Muscle layer of duodenum (tissue), 2 donors: Measurements from ENCODE around the gene QRFP.
A peak's percentile ranks its signal among the peaks of the same experiment; 100 is the strongest.

Experiments
- H3K27ac ChIP-seq: one replicate; pipeline ENCODE4 v1.7.0; 2013; ENCODE audit warnings: mild to moderate bottlenecking, low read length
- H3K27me3 ChIP-seq: one replicate; pipeline ENCODE4 v1.7.0; 2013; ENCODE audit warnings: low read depth, mild to moderate bottlenecking, control low read depth, low read length
- H3K36me3 ChIP-seq, 2 donors: one replicate each; pipeline ENCODE4 v1.7.0; 2013; ENCODE audit warnings: low read length in 2 of 2, control low read depth in 1 of 2, mild to moderate bottlenecking in 1 of 2; ENCODE audit not compliant: insufficient read depth in 2 of 2, control insufficient read depth in 1 of 2
- H3K4me1 ChIP-seq, 2 donors: one replicate each; pipeline ENCODE4 v1.7.0; 2013; ENCODE audit warnings: low read length in 2 of 2, mild to moderate bottlenecking in 2 of 2, control low read depth in 1 of 2, moderate library complexity in 1 of 2; ENCODE audit not compliant: insufficient read depth in 2 of 2, control insufficient read depth in 1 of 2
- H3K4me3 ChIP-seq, 2 donors: one replicate each; pipeline ENCODE4 v1.7.0; 2013; ENCODE audit warnings: low read length in 2 of 2, low read depth in 1 of 2, mild to moderate bottlenecking in 1 of 2
- H3K9me3 ChIP-seq, 2 donors: one replicate each; pipeline ENCODE4 v1.7.0; 2013; ENCODE audit warnings: low read length in 2 of 2, control low read depth in 1 of 2, mild to moderate bottlenecking in 1 of 2; ENCODE audit not compliant: control insufficient read depth in 1 of 2
- donor health status: healthy.

Gene QRFP

GRCh38 chr9:130883479-130883878 lies 13.1 kb downstream of the QRFP start:
- H3K9me3 ChIP-seq, result no peaks in the 10 kb centered on the region
- no peak overlapping the region for H3K27ac ChIP-seq
- H3K27me3 ChIP-seq, result no peaks in the 10 kb centered on the region
- H3K4me1 ChIP-seq, result peaks cover 0 to 29% of the 10 kb centered on the region in 2 donors
- no peak overlapping the region for H3K4me3 ChIP-seq
- H3K36me3 ChIP-seq, result peaks cover 72 to 100% of the 10 kb centered on the region in 2 donors

GRCh38 chr9:130882696-130883225 lies 13.9 kb downstream of the QRFP start:
- Histone ChIP-seq H3K27ac (no peak overlapping the region), H3K9me3 (no peaks in the 10 kb centered on the region), H3K27me3 (no peaks in the 10 kb centered on the region), H3K4me3 (no peak overlapping the region), H3K36me3 (peaks cover 70 to 99% of the 10 kb centered on the region in 2 donors), H3K4me1 (peaks cover 0 to 28% of the 10 kb centered on the region in 2 donors)

GRCh38 chr9:130881516-130881915 lies 15.1 kb downstream of the QRFP start:
- H3K27ac ChIP-seq, result no peak overlapping the region
- H3K27me3 ChIP-seq, result no peaks in the 10 kb centered on the region
- H3K4me3 ChIP-seq, result no peak overlapping the region
- H3K36me3 ChIP-seq, result peaks cover 60 to 86% of the 10 kb centered on the region in 2 donors
- no peaks in the 10 kb centered on the region for H3K9me3 ChIP-seq
- peaks cover 0 to 16% of the 10 kb centered on the region in 2 donors for H3K4me1 ChIP-seq

DNA sequence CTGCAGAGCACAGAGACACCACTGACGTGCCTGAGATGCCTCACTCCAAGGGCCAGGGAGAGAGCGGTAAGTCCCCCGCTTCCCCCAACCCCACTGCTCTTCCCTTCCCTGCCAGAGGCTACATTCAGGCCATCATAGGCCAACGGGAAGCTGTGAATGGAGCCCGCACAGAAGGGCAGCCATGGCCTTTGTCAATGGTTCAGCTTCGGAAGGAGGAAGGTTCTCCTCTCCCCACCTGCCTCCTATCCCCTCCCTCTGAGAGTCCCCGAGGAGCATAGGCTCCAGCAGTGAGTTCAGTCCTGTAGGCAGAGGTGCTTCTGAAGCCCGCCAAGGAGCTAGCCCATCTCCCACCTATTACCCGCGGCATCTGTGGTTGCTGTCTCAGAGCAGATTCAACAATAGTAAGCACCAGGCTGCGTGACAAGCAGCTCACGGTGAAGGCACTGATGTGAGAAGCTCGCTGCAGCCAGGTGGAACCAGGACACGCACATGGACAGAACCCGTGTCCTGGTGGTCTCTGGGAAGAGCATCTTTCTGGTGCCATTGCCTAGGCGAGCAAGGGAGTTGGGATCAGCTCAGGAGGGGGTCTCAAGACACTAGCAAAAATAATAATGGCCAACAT lies 15.9 kb downstream of the QRFP start:
- H3K9me3 ChIP-seq, result no peaks in the 10 kb centered on the region
- H3K27me3 ChIP-seq, result no peaks in the 10 kb centered on the region
- no peak overlapping the region for H3K4me3 ChIP-seq
- no peak overlapping the region for H3K27ac ChIP-seq
- peaks cover 0 to 9% of the 10 kb centered on the region in 2 donors for H3K4me1 ChIP-seq
- peaks cover 52 to 83% of the 10 kb centered on the region in 2 donors for H3K36me3 ChIP-seq

DNA sequence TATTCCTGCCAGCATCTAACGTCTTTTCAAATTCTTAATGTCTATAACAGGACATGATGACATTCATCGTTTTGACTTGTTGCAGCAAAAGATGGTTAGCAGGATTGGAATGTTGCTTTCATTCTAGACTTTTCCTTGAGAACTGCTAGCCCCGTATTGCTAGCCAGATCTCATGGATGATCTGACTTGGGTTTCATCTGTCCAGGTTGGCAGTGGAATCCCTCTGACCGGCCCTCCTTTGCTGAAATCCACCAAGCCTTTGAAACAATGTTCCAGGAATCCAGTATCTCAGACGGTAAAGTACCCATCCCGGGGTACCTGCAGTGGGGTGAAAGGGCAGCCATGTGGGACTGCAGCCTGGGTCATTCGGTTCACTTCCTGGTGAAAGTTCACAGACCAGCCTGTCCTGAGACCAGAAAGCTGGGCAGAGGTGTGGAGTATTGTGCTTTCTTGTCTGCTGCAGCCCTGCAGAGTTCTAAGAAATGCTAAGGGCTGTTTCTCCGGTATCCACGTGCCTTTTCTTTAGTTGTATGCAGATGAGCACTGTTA lies 16.7 kb downstream of the QRFP start:
- H3K9me3 ChIP-seq, result no peaks in the 10 kb centered on the region
- H3K27me3 ChIP-seq, result no peaks in the 10 kb centered on the region
- no peak overlapping the region for H3K4me3 ChIP-seq
- H3K27ac ChIP-seq, result no peak overlapping the region
- peaks cover 0 to 7% of the 10 kb centered on the region in 2 donors for H3K4me1 ChIP-seq
- peaks cover 58 to 82% of the 10 kb centered on the region in 2 donors for H3K36me3 ChIP-seq

DNA sequence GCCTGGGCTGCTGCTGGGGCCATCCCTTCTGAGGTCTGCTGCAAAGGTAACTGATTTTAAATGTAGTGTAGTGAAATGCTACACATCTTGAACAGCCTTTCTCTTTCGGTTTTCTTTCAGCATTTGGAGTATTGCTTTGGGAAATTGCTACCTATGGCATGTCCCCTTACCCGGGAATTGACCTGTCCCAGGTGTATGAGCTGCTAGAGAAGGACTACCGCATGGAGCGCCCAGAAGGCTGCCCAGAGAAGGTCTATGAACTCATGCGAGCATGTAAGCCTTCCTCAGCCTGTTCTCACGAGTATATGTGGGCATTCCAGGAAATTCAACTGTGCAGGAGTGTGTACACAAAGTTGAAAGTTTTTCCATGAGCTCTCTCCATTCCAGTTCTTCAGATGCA lies 18.3 kb downstream of the QRFP start:
- peaks cover 61 to 82% of the 10 kb centered on the region in 2 donors for H3K36me3 ChIP-seq

DNA sequence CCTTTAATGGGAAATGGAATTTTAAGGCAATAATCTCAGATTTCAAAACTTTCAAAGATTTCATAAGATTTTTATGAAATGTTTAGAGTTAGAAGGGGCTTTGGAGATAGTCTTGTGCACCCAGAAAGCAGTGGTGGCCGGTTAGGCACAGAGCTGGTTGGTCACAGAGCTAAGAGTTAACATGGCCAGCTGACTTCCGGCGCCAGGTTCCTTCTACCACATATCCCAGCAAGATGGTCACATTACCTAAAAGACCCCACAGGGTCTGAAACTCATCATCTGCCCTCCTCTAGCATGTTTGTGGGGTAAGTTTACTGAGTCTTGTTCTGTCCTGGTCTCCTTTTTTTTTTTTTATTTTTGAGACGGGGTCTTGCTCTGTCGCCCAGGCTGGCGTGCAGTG lies 19.3 kb downstream of the QRFP start:
- no peak overlapping the region for H3K4me3 ChIP-seq
- H3K9me3 ChIP-seq, result no peaks in the 10 kb centered on the region
- no peak overlapping the region for H3K27ac ChIP-seq
- peaks cover 0 to 15% of the 10 kb centered on the region in 2 donors for H3K4me1 ChIP-seq
- H3K27me3 ChIP-seq, result no peaks in the 10 kb centered on the region
- peaks cover 69 to 82% of the 10 kb centered on the region in 2 donors for H3K36me3 ChIP-seq

More for the DNA sequence above, 18.3 kb downstream of the QRFP start:
- H3K27ac ChIP-seq, result no peak overlapping the region
- H3K9me3 ChIP-seq, result no peaks in the 10 kb centered on the region
- H3K4me1 ChIP-seq, result peaks cover 0 to 5% of the 10 kb centered on the region in 2 donors
- H3K4me3 ChIP-seq, result no peak overlapping the region
- no peaks in the 10 kb centered on the region for H3K27me3 ChIP-seq

DNA sequence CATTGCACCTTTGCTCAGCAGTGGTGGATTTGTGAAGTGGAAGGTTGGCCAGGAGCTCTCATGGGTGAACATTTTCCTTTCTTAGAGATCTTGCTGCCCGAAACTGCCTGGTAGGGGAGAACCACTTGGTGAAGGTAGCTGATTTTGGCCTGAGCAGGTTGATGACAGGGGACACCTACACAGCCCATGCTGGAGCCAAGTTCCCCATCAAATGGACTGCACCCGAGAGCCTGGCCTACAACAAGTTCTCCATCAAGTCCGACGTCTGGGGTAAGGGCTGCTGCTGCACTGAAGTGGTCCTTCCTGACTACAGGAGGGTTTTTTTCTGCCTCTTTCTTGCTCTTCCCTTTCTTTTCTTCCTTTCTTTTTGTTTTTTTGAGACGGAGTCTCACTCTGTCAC lies 21.8 kb downstream of the QRFP start:
- H3K27me3 ChIP-seq, result no peaks in the 10 kb centered on the region
- no peak overlapping the region for H3K27ac ChIP-seq
- no peak overlapping the region for H3K4me3 ChIP-seq
- H3K9me3 ChIP-seq, result no peaks in the 10 kb centered on the region
- H3K4me1 ChIP-seq, result peaks cover 0 to 38% of the 10 kb centered on the region in 2 donors
- H3K36me3 ChIP-seq, result peaks cover 66 to 70% of the 10 kb centered on the region in 2 donors

DNA sequence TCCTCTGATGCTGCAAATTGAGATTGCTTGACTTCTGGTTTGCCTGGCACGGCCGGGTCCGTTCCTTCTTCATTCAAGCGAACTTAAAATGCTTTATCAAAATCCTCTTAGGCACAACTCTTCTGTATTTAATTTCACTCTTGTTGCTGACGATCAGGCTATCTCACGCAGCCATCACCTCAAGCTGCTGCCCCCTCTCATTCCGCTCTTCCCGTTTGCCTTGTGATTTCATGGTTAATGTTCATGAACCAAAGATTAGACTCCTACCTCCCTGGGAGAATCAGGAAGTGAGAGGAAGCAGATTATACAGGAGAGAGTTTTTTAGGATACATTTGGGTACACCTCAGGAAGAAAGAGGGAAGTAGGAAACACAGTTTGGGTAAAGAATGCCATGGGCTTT lies 22.6 kb downstream of the QRFP start:
- Histone ChIP-seq H3K4me1 (peaks cover 0 to 46% of the 10 kb centered on the region in 2 donors), H3K36me3 (peaks cover 62% of the 10 kb centered on the region in 2 donors), H3K27me3 (no peaks in the 10 kb centered on the region), H3K27ac (no peak overlapping the region), H3K4me3 (no peak overlapping the region), H3K9me3 (no peaks in the 10 kb centered on the region)

DNA sequence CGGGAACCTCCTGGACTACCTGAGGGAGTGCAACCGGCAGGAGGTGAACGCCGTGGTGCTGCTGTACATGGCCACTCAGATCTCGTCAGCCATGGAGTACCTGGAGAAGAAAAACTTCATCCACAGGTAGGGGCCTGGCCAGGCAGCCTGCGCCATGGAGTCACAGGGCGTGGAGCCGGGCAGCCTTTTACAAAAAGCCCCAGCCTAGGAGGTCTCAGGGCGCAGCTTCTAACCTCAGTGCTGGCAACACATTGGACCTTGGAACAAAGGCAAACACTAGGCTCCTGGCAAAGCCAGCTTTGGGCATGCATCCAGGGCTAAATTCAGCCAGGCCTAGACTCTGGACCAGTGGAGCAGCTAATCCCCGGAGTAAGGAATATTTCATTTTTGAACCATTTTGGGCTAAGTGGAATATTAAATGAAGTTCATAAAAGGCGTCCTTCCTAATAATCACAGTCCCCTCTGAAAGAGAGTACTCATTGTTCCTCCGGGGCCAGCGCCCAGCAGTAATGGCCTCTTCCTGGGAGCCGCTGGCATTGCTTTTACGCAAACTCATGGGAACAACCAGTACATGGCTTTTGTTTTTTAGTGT lies 23.6 kb downstream of the QRFP start:
- Histone ChIP-seq H3K4me3 (no peak overlapping the region), H3K27me3 (no peaks in the 10 kb centered on the region), H3K4me1 (peaks cover 0 to 46% of the 10 kb centered on the region in 2 donors), H3K36me3 (peaks cover 53 to 55% of the 10 kb centered on the region in 2 donors), H3K27ac (peak overlapping the region; percentile 39), H3K9me3 (no peaks in the 10 kb centered on the region)

- Histone ChIP-seq H3K4me1 (peaks cover 0 to 50% of the 10 kb centered on the region in 2 donors), H3K36me3 (peaks cover 51 to 56% of the 10 kb centered on the region in 2 donors), H3K9me3 (no peaks in the 10 kb centered on the region), H3K4me3 (no peak overlapping the region), H3K27me3 (no peaks in the 10 kb centered on the region), H3K27ac (peak overlapping the region; percentile 39)
Measured at GRCh38 chr9:130872508-130872907, 24.1 kb downstream of the QRFP start.
